Activated CD4-positive, alpha-beta T cell treated with anti-CD3 and anti-CD28 coated beads for 1 hour (primary cell): ENCODE measurements around the gene PRKCH.
A peak's percentile ranks its signal among the peaks of the same experiment; 100 is the strongest.
"Not testable (repeated sequence)": the region's sequence is repeated elsewhere in the genome, so short reads cannot be mapped to it uniquely, and the experiment has no call there.

Source experiments
- DNase-seq: peaks from one replicate; pipeline ENCODE4 v3.0.0-alpha.2; 2020

PRKCH gene

DNA sequence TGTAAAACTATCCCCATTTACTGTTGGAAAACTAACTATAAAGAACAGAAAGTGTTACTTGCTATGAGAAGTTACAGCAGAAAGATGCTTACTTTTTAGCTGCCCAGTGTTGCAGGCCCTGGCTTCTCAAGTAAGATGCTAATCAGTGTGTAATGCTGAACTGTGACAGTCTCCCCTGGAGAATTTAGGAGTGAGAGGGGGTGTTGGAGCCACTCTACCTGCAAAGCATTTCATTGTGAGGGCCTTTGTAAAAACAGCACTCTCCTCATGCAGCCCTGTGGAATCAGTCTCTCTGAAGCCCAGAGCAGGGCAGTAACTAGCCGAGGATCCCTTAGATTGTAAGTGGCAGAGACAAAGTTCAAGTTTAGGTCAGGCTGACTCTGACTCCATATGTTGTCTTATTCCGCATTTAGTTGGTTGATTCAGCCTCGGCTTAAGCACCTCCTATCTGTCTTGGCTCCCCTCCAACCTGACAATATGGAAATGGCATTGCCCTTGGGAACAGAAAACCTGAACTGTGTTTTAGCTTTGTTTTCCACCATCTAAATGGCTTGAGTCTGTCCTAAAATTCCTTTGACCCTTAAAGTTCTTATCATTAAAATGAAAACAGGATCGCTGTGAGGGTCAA lies 141.3 kb downstream of the PRKCH start:
- no peak for DNase-seq

DNA sequence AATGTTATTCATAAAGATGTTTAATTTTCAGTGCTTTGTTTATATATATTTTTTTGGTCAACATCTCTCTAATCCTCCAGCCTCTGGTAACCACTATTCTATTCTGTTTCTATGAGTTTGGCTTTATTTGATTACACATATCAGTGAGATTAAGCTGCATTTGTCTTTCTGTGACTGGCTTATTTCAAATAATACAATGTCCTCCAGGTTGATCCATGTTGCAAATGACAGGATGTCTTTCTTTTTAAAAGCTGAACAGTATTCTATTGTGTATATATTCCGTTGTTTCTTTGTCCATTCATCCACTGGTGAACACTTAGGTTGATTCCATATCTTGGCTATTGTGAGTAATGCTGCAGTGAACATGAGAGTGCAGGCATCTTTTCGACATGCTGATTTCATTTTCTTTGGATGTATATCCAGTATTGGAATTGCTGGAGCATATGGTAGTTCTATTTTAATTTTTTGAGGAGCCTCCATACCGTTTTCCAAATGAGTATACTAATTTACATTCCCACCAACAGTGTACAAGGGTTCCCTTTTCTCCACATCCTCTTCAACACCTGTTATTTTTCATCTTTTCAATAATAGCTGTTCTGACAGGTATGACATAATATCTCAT lies 142.4 kb downstream of the PRKCH start:
- no peak for DNase-seq

DNA sequence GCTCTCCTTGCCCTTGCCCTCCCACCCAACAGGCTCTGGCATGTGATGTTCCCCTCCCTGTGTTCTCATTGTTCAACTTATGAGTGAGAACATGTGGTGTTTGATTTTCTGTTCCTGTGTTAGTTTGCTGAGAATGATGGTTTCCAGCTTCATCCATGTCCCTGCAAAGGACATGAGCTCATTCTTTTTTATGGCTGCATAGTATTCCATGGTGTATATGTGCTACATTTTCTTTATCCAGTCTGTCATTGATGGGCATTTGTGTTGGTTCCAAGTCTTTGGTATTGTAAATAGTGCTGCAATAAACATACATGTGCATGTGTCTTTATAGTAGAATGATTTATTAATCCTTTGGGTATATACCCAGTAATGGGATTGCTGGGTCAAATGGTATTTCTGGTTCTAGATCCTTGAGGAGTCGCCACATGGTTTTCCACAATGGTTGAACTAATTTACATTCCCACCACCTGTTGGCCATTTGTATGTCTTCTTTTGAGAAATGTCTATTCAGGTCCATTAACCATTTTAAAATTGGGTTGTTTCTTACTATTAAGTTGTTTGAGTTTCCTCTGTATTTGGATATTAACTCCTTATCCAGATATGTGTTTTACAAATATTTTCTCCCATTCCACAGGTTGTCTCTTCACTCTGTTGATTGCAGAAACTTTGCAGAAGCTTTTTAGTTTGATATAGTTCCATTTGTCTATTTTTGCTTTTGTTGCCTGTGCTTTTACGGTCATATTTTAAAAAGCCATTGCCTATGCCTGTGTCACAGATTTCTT lies 143.4 kb downstream of the PRKCH start:
- DNase-seq: not testable (repeated sequence)

DNA sequence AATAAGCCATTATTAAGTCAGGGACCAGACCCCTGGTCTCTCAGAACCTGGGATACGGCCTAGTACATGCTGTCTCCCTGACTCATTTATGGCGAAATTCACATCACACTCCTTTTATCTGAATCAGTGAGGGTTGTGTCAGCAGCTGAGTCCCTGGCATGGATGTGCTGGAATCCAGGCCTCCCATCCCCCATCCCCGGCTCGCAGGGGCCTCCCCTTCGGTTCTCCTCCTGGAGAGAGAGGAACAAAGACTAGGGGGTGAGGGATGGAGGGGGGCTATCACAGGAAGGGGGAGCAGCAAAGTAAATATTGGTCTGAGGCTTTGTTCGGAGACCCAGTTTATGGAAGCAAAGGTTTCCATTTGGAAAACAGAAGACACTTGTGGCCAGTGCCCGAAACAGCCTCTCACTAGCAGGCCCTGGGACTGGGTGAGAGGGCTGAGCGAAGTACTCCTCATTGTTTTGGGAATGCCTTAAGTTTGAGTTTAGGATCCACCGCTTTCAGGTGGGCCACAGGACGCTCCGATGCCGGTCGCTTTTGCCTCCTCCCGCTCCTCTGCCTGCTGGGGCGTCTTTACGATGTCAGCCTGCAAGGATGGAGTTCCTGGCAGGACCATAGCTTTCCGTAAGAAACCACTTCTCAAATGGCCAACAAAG lies 145.0 kb downstream of the PRKCH start:
- DNase-seq: no peak

DNA sequence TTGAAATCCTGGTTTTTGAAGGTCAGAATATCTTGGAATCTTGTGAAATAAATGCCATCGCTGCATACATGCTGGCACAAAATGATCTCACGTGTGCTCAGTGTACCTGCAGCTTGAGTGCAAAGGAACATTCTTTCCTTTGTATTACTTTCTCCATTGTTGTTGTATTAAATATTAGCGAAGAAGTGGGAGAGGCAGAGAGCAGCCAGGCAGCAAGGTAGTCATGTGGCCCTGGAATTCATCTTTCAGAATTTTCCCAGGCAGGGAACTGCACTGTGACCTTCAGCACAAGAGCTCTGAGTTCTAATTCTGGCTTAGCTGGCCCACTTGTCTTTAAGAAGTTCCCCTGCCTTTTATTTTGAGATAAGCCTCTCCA lies 145.5 kb downstream of the PRKCH start:
- no peak for DNase-seq

DNA sequence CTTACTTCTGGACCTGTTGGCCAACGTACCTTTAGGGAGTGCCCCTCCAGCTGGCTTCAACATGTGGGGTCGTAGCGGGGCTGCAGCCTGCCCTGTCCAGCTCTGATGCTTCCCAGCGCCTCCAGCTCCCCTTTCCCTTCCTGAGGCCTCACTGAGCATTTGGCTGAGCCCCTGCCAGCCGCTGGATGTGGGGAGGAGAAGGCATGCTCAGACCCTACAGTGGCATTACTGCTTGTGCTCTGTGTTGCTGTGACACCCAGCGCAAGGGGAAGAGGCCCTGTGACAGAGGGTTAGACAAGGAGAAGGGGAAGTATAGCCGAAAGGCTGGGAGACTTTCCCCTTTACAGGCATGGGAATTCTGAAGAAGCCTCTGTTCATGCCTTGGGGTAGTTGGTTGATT lies 145.9 kb downstream of the PRKCH start:
- no peak for DNase-seq

DNA sequence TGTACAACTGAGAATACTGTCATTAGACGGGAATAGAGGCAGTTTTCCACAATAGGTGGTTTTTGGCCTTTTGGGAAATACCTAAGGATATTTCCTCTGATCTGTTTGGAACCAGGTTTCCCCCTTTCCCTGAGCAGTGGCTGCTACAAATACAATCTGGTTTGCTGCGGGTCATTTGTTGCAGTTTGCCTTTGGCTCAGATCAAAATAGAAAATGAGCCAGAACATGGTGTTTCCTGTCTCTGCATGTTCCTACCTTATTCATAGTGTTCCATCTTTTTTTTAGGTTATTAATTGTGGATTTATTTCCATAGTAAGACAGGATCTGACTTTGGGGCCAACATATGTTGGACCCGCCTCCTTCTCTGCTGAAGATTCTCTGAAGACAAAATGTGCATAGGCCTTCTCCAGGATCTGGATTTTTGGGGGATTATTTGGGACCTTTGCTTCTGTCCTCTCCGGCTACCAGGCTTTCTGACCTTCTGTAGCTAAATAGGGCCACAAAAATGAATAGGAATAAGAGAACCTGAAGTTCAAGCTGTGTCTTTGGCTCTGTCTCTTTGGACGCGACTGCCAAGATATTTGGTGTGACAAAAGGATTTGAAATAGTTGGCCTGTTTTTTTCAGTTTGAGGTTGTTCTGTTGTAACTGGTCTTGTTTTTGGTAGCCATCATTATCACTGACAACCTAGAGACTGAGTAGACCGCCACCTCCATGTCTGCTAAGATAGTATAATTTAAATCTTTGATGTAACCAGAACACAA lies 146.9 kb downstream of the PRKCH start:
- DNase-seq: no peak

DNA sequence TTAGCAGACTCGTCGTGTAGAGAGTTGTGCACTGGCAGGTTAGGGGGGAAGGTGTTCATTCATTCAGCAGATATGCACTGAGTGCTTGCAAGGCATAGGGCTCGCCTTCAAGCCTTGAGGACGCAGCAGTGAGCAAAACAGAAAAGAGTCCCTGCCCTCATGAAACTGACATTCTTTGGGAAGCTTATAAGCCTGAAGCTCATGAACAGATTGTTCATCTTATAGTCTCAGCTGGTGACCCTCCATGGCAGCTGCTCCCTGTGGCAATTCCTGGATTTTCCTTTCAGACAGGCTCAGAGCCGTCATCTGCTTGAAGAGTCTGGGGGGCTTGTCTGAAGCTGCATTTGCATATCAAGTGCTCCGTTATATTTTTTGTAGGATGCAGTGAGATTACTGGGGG lies 148.4 kb downstream of the PRKCH start:
- no peak for DNase-seq

DNA sequence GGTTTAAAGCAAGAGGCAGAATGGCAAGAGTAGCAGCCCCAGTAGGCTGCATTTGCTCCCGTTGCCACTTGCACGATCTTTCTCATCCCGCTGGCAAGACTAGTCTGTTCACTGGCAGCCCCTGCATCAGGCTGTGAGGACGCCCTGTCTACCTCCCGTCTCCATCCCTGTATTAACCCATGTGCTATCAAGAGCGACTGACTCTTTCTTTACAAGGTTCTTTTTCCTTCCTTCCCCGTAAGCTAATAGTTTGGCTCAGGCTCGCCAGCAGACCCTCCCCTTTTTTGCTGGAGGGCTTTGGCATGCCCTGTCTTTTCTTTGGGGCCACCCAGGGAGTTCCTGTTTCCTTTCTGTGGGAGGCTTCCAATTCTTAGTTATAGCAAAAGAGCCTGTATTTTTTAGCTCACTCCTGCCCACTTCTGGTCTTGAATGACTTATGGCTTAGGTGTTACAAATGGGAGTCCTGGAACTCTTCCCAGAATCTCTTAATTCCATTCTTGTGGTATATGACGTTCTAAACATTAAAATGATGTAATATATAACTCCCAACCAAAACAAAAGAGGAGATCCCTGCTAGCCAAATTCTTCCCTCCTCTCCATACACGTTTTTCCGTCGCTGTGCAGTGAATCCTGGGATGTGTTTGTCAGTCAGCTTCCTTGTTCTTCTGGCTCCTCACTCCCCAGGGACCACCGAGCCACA lies 149.0 kb downstream of the PRKCH start:
- no peak for DNase-seq

DNA sequence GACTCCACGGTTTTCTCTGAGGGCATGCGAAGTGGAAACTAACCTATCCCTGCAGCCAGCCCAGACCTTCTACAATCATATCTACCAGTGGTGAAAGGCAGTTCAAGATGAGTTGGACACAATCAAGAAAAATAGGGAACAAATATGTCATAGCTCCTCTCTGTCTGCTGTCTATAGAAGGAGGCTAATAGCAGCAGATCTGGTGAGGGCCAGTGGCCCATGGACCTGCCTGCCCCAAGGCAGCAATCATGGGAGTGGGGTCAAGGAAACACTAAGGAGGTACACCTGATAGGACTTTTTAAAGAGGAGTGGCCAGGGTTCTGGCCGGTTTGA lies 149.5 kb downstream of the PRKCH start:
- no peak for DNase-seq

DNA sequence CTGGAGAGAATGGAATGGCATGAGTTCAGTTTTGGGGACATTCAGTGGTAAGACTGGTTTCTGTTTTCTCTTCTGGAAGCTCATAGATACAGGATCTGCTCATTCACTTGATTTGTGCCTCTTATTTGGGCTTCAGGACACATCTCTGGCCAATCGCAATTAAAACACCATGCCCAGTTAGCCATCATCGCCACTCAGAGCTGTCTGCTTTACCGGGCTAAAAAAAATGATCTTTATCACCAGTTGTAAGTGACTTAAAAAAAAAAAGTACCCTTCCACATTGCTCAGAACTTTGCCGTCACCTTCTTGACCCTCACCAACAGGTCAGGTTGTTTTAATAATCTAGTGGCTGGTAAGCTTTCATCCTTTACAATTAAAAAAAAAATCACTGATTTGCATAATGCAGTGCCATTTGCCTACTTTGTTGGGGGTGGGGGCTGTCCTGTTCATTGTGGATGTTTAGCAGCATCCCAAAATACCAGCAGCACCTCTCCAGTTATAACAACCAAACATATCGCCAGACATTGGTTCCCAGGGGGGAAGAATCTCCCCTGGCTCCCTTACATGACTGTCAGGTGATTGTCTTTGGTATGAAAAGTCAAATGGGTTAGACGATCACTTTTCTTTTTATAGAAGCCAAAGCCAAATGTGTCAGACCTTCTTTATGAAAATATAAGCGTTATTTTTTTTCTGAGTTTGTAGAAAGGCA lies 150.1 kb downstream of the PRKCH start:
- no peak for DNase-seq

DNA sequence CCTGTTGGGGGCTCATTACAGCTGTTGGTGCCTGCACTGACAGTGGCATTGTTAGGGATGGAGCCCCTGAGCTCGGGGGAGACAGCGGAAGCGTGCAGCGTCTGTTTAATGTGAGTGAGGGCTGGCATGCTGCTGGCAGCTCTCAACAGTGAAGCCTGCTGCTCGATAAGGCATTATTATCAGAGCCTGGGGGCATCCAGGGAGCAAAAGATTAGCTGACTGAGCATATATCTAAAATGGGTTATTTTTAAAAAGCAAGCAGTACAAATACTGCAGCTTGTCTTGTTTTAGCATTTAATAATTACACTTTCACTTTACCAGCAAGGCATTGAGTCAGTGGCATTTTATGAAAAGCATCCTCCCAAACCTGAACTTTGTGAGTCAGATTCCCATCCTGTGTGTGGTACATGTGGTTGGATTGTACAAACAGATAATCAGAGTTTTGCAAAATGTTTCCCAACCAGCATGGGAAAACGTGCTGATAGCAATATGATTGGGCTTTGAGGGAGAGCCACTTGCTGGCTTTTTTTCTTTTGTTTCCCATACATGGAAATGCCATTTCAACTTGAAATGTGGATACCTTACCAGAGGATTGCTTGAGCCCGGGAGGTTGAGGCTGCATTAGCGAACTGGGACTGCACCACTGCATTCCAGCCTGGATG lies 150.8 kb downstream of the PRKCH start:
- DNase-seq: no peak

DNA sequence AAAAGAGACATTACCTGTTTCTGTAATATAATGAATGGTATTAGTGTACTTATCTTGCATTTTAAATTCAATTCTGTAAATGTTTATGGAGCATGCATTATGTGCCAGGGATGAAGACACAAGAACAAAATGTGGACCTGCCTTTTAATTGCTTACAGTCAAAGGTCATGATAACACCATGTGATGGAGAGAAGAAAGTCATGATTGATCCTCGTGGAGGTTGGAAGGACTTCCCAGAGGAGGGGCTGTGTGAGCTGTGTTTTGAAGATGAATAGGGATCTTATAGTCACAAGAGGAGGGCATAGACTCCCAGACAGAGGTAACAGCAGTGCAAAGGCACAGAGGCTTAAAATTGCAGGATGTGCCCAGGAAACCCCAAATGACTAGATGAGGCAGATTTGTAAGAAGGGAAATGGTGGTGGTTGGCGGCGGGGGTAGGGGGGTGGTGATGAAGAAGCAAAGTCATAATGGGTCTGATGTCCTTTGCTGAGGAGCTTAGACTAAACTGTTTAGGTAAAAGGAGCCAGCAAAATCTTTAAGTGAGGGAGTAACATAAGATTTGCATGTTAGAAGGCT lies 151.5 kb downstream of the PRKCH start:
- no peak for DNase-seq

DNA sequence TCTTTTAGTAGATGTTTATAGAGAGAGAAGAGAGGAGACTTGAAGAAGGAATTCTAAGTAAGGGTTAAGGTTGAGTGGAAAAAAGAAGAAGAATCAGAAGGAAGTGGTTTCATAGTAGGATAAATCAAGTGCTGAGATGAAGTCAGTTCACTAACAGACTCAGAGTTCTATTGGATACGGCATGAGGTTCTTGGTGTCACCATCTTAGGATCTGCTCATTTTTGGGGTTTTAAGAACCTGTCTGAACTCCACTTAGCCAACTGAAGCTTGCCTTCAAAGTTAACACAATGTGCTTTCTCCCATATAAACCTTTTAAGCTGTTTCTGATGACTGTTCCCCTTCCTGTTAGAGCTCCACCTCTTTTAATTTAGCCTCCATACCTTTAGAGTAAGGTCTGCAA lies 152.6 kb downstream of the PRKCH start:
- DNase-seq: no peak

DNA sequence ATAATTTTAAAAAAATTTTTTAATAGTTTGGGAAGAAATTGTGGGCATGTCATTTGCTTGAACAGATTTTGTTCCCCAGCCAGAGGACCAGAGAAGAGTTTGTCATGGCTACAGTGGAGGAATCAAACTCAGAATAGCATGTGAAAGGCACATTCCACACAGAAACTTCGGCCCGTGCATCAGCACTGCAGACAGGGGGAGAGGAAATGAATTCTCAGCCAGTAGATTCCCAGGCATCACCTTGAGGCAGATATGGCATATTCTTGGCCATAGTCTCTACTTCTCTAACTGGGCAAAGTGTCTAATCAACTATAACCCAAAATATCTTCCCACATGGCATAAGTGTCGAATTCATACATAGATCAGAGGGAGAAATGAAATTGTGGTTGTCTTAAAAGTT lies 153.3 kb downstream of the PRKCH start:
- DNase-seq: no peak

DNA sequence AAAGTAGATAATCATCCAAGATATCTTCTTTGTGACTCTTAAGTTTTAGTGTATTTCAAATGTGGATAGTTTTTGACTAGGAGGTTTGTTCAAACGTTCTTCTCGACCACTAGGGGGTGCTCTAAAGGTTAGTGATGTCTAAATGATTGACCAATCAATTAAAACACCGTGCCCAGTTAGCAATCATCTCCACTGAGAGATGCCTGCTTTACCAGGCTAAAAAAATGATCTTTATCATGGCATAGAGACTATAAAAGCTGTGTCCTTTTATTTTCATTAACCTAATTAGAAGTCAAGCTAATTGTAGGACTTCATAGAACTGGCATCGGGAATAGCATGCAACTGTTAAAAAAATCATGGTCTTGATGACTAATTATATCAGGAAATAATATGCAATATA lies 153.9 kb downstream of the PRKCH start:
- no peak for DNase-seq

DNA sequence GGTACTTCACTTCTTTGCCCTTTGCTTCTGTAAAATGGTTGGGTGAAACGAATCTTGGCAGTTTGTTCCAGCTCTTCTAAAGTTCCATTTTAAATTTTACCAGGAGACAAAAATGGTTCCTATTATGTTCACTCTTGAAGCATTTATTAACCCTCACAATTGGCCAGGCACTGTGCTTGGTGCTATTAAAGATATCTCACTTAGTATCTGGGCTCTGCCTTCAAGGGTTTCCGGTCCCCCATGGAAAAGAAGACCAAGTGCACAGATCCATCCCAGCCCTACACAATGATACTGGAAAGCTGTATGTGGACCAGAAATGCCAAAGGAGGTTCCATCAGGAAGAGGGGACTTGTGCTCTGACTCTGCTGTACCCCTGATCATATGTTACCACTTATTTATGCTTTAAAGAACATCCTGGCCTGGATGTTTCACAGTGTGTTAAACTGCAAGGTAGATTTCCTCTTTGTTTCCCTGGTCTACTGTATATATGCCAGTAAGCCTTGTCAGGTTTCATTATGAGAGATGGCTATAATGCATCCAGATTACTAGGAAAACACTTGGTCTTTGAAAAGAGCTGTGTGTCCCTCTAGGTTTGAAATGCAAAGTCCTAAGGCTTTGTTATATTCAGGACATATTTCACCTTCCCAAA lies 154.8 kb downstream of the PRKCH start:
- no peak for DNase-seq

DNA sequence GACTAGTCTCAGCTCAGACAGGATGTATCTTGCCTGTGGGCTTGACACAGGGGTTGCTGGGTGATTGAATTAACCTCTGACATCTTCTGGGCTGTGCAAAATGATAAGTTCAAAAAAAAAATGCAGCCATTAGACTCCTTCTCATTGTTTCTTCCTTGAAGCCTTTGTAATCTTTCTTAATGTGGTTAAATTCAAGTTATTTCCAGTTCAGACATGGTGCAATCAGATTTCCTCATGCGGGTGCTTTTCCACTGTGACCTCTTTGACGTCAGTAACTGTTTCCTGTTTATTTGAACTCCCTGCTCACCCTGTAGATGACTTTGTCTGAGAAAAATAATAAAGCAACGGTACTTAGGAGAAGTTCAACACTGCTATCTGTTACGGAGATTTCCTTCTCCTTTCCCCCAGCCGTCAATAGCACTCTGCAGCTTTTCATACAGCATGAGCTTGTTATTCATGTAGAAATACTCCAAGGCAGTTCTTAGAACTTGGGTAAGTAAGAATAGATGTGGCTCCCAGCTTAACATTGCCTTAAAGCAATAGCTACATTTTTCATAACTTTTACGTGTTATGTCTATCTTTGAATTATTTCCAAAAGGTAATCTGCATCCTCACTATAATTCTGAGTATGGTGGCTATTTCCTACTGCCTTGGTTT lies 155.5 kb downstream of the PRKCH start:
- peak; percentile 51 for DNase-seq

DNA sequence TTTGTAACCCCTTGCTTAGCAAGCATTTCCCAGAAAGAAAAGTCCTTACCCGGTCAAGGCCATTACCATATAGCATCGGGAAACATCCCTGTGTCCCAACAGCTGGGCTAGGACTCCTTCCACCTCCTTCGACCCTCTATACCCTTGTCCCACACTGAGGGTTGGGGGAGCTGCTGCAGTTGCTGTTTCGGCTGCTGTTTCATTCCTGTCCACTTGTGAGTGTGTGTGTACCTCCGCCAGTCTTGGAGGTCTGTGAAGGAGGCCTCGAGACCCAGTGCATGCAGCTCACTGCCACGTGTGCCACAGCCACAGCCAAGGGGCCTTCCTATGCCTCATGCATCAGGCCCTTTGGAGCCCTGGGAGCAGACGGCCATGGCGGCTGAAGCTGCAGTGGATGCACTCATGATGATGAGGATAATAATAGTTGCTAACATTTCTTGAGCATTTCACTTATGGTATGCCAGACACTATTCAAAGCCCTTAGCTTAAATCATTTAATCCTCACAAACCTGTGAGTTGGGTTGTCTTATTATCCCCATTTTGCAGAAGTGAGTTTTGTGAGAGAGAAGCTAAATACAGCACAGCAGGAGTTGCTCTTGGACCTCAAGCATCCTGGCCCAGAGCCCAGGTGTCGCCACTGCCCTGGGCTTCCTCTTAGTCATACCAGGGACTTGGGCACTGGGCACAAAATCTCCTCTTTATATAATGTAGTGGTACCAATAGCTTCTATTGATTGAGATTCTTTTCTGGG lies 156.5 kb downstream of the PRKCH start:
- DNase-seq: peak; percentile 24
